GM12878 (cell line): ENCODE data around the gene SINHCAF. TPM values are rescaled to one million over a fixed set of nuclear protein-coding genes. Genes with fewer than 3 reads are reported as not detected.

Experiments used
- BCL3 ChIP-seq: IDR thresholded peaks from 2 replicates; pipeline ENCODE4 v1.6.1; 2011; ENCODE audit warnings: borderline replicate concordance, low read depth, mild to moderate bottlenecking, moderate library complexity, low read length; ENCODE audit not compliant: insufficient read depth, poor library complexity, severe bottlenecking
- CEBPB ChIP-seq, 2 experiments: fragments of 150-350 bp in 1 of 2; IDR thresholded peaks; 2 replicates each; pipeline ENCODE4 v1.6.1; 2012 to 2014; ENCODE audit warnings: low read depth in 2 of 2, low read length in 2 of 2, borderline replicate concordance in 1 of 2, inconsistent platforms in 1 of 2
- CUX1 ChIP-seq: IDR thresholded peaks from 2 replicates; pipeline ENCODE4 v1.6.1; 2012; ENCODE audit warnings: improper control_type of control experiment, low read depth, low read length; ENCODE audit not compliant: insufficient replicate concordance
- E4F1 ChIP-seq: fragments of 450-650 bp; IDR thresholded peaks from 2 replicates; pipeline ENCODE4 v1.6.1; 2018; ENCODE audit warnings: borderline replicate concordance, mild to moderate bottlenecking; ENCODE audit not compliant: partially characterized antibody
- HDGF ChIP-seq: fragments of 450-650 bp; IDR thresholded peaks from 2 replicates; pipeline ENCODE4 v1.6.1; 2016; ENCODE audit warnings: antibody characterized with exemption
- NRF1 ChIP-seq: conservative IDR thresholded peaks from 2 replicates; pipeline ENCODE4 v1.6.1; 2011; ENCODE audit warnings: mild to moderate bottlenecking, low read depth, low read length, improper control_type of control experiment
- TCF12 ChIP-seq: IDR thresholded peaks from 2 replicates; pipeline ENCODE4 v1.6.1; 2011; ENCODE audit warnings: low read depth, mild to moderate bottlenecking, low read length
- WRNIP1 ChIP-seq: IDR thresholded peaks from 2 replicates; pipeline ENCODE4 v1.6.1; 2011; ENCODE audit warnings: low read depth, low read length, improper control_type of control experiment, borderline replicate concordance
- ZBTB33 ChIP-seq: fragments of 450-650 bp; IDR thresholded peaks from 2 replicates; pipeline ENCODE4 v1.6.1; 2017; ENCODE audit warnings: mild to moderate bottlenecking
- polyA plus RNA-seq, 11 experiments: library from polyadenylated mRNA; depleted of rRNA in 4 of 11; unstranded in 6 of 11; stranded (reverse) in 5 of 11; fragments of >200 nt; fragmentation: Nextera tagmentation in 4 of 11; fragmentation: Illumina TruSeq in 1 of 11; extraction: Ambion mirVana in 4 of 11; extraction: Trizol in 1 of 11; gene quantifications; 1 replicate in 1 of 11; 2 replicates in 10 of 11; pipeline versions ENCODE4 v1.2.1 to v1.2.3, GENCODE V29; 2011 to 2016; ENCODE audit warnings: inconsistent platforms in 2 of 11, missing spikeins in 2 of 11, low read depth in 1 of 11
- total RNA-seq, 4 experiments: library from RNA; depleted of rRNA in 3 of 4; stranded (reverse); fragments of >200 nt in 3 of 4; fragmentation: Illumina TruSeq in 1 of 4; extraction: Trizol in 1 of 4; gene quantifications; 2 replicates each; pipeline versions ENCODE4 v1.2.1 to v1.2.3, GENCODE V29; 2013 to 2021
- TF ChIP-seq, protein P1 (sequence below): IDR thresholded peaks from 2 replicates; pipeline ENCODE4 v1.6.1; 2012; ENCODE audit warnings: low read depth, low read length, improper control_type of control experiment
- TF ChIP-seq, protein P2 (sequence below): fragments of 450-650 bp; IDR thresholded peaks from 2 replicates; pipeline ENCODE4 v1.6.1; 2017; ENCODE audit warnings: mild to moderate bottlenecking, moderate library complexity

Gene SINHCAF
- total and polyA plus RNA-seq, 10 of the 15 experiments (the other 5 are each of a cell fraction or from before 2014, with no cell fraction given) = 60.4 to 156 (median 90.3) TPM

GRCh38 chr12:31236998-31237637 is 88.8 kb downstream of the SINHCAF start (continued):
- TF ChIP-seq E4F1 (no peak), CUX1 (no peak), BCL3 (no peak), TCF12 (no peak), HDGF (no peak), WRNIP1 (no peak), ZBTB33 (no peak), NRF1 (no peak), CEBPB (IDR thresholded peaks at IDR 0.05; ENCODE audit: borderline replicate concordance in 1 of 2, low read depth in 2 of 2, low read length in 2 of 2) (no peak)
- TF ChIP-seq, protein P1, sequence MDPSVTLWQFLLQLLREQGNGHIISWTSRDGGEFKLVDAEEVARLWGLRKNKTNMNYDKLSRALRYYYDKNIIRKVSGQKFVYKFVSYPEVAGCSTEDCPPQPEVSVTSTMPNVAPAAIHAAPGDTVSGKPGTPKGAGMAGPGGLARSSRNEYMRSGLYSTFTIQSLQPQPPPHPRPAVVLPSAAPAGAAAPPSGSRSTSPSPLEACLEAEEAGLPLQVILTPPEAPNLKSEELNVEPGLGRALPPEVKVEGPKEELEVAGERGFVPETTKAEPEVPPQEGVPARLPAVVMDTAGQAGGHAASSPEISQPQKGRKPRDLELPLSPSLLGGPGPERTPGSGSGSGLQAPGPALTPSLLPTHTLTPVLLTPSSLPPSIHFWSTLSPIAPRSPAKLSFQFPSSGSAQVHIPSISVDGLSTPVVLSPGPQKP = no peak
- TF ChIP-seq, protein P2, sequence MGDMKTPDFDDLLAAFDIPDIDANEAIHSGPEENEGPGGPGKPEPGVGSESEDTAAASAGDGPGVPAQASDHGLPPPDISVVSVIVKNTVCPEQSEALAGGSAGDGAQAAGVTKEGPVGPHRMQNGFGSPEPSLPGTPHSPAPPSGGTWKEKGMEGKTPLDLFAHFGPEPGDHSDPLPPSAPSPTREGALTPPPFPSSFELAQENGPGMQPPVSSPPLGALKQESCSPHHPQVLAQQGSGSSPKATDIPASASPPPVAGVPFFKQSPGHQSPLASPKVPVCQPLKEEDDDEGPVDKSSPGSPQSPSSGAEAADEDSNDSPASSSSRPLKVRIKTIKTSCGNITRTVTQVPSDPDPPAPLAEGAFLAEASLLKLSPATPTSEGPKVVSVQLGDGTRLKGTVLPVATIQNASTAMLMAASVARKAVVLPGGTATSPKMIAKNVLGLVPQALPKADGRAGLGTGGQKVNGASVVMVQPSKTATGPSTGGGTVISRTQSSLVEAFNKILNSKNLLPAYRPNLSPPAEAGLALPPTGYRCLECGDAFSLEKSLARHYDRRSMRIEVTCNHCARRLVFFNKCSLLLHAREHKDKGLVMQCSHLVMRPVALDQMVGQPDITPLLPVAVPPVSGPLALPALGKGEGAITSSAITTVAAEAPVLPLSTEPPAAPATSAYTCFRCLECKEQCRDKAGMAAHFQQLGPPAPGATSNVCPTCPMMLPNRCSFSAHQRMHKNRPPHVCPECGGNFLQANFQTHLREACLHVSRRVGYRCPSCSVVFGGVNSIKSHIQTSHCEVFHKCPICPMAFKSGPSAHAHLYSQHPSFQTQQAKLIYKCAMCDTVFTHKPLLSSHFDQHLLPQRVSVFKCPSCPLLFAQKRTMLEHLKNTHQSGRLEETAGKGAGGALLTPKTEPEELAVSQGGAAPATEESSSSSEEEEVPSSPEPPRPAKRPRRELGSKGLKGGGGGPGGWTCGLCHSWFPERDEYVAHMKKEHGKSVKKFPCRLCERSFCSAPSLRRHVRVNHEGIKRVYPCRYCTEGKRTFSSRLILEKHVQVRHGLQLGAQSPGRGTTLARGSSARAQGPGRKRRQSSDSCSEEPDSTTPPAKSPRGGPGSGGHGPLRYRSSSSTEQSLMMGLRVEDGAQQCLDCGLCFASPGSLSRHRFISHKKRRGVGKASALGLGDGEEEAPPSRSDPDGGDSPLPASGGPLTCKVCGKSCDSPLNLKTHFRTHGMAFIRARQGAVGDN = no peak
